Measurements from ENCODE around the gene DST. TPM values are rescaled to one million over a fixed set of nuclear protein-coding genes. Genes with fewer than 3 reads are reported as not detected.

DST gene
- total RNA-seq, 2 donors from 2014 or later: 101 to 113 TPM

GRCh38 chr6:56688521-56688920 is 45.8 kb upstream of the DST start:
- Mint-ChIP-seq H3K4me1 (peaks cover 25% of the 10 kb centered on the region), H3K36me3 (ENCODE audit: low read depth) (peaks cover 3% of the 10 kb centered on the region), H3K4me3 (no peak overlapping the region), H3K27me3 (ENCODE audit: insufficient read depth) (no peaks in the 10 kb centered on the region), H3K9me3 (no peaks in the 10 kb centered on the region), H3K27ac (no peak overlapping the region)
- Histone ChIP-seq H3K36me3 (ENCODE audit: control insufficient read depth, insufficient read depth, low read length) (peaks cover 7% of the 10 kb centered on the region), H3K27me3 (ENCODE audit: control insufficient read depth, insufficient read depth, low read length, poor library complexity, severe bottlenecking) (no peaks in the 10 kb centered on the region), H3K4me1 (ENCODE audit: control insufficient read depth, insufficient read depth, low read length) (peaks cover 3% of the 10 kb centered on the region), H3K9me3 (ENCODE audit: control insufficient read depth, low read length) (no peaks in the 10 kb centered on the region), H3K4me3 (ENCODE audit: low read length) (no peak overlapping the region), H3K27ac (ENCODE audit: low read depth, low read length) (no peak overlapping the region), H3K9ac (ENCODE audit: extremely low read depth, low read length, poor library complexity, severe bottlenecking) (no peak overlapping the region)
- no peak for DNase-seq
- no peak for TF ChIP-seq CTCF (conservative IDR thresholded peaks at IDR 0.05)
- WGBS, 2 experiments (ENCODE audit: insufficient coverage in 1 of 2, insufficient read length in 1 of 2): 80 to 92% methylated on average over 1 to 2 of the region's 2 CpGs

GRCh38 chr6:56687551-56687950 is 44.9 kb upstream of the DST start:
- no peak overlapping the region for H3K9ac ChIP-seq (ENCODE audit: extremely low read depth, low read length, poor library complexity, severe bottlenecking)
- Mint-ChIP-seq H3K27me3 (ENCODE audit: insufficient read depth) (no peaks in the 10 kb centered on the region), H3K36me3 (ENCODE audit: low read depth) (peaks cover 3% of the 10 kb centered on the region), H3K27ac (no peak overlapping the region), H3K9me3 (no peaks in the 10 kb centered on the region), H3K4me3 (no peak overlapping the region), H3K4me1 (peaks cover 20% of the 10 kb centered on the region)
- WGBS, 2 experiments (ENCODE audit: insufficient coverage in 1 of 2, insufficient read length in 1 of 2): 100% methylated on average over 1 of the region's 1 CpG; no CpG with 5 or more reads in 1 of the 2 experiments
- DNase-seq: no peak
- no peak overlapping the region for H3K4me3 ChIP-seq (ENCODE audit: low read length)
- H3K27ac ChIP-seq (ENCODE audit: low read depth, low read length): no peak overlapping the region
- peaks cover 3% of the 10 kb centered on the region for H3K4me1 ChIP-seq (ENCODE audit: control insufficient read depth, insufficient read depth, low read length)
- no peaks in the 10 kb centered on the region for H3K9me3 ChIP-seq (ENCODE audit: control insufficient read depth, low read length)
- no peaks in the 10 kb centered on the region for H3K27me3 ChIP-seq (ENCODE audit: control insufficient read depth, insufficient read depth, low read length, poor library complexity, severe bottlenecking)
- H3K36me3 ChIP-seq (ENCODE audit: control insufficient read depth, insufficient read depth, low read length): peaks cover 7% of the 10 kb centered on the region
- no peak for TF ChIP-seq CTCF (conservative IDR thresholded peaks at IDR 0.05)

DNA sequence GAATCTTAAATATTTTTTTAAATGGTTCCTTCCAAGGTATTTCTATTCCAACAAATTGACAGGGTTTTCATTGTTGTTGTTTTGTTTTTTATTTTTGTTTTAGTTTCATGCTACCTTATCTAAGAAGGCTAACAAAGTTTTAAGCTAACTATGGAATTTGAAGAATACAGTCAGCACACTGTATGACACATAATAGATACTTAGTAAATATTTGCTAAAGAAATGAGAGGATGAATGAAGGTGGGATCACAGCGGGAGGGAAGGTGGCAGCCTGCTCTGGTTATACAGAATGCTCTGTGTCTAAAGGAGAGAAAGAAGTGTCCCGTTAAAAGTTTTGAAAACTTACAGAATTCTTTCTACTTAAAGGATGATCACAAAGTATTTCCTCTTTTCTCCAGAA is 43.7 kb upstream of the DST start:
- Mint-ChIP-seq H3K27me3 (ENCODE audit: insufficient read depth) (no peaks in the 10 kb centered on the region), H3K9me3 (no peaks in the 10 kb centered on the region), H3K4me3 (no peak overlapping the region), H3K27ac (no peak overlapping the region), H3K36me3 (ENCODE audit: low read depth) (peaks cover 2% of the 10 kb centered on the region), H3K4me1 (peaks cover 20% of the 10 kb centered on the region)
- Histone ChIP-seq H3K27ac (ENCODE audit: low read depth, low read length) (no peak overlapping the region), H3K9me3 (ENCODE audit: control insufficient read depth, low read length) (no peaks in the 10 kb centered on the region), H3K36me3 (ENCODE audit: control insufficient read depth, insufficient read depth, low read length) (no peaks in the 10 kb centered on the region), H3K27me3 (ENCODE audit: control insufficient read depth, insufficient read depth, low read length, poor library complexity, severe bottlenecking) (no peaks in the 10 kb centered on the region), H3K9ac (ENCODE audit: extremely low read depth, low read length, poor library complexity, severe bottlenecking) (no peak overlapping the region), H3K4me1 (ENCODE audit: control insufficient read depth, insufficient read depth, low read length) (peaks cover 3% of the 10 kb centered on the region), H3K4me3 (ENCODE audit: low read length) (no peak overlapping the region)
- TF ChIP-seq CTCF (conservative IDR thresholded peaks at IDR 0.05): no peak
- DNase-seq: no peak
- 94 to 100% methylated on average over 1 to 2 of the region's 2 CpGs for WGBS, 2 experiments (ENCODE audit: insufficient coverage in 1 of 2, insufficient read length in 1 of 2)

All from endodermal cell (in vitro differentiated cells).